DLD1 (cell line): ENCODE measurements around the gene SGMS1.

ENCODE experiments used
- in situ Hi-C: cut with HindIII; loops from 2 replicates; pipeline ENCODE4 v1.10.0; 2017; ENCODE audit warnings: low sequenced_read_pairs

Gene SGMS1

GRCh38 chr10:50613150-50613549 lies 10.6 kb downstream of the SGMS1 start:
- in situ Hi-C loops: no loop called here

GRCh38 chr10:50610368-50610767 lies 13.4 kb downstream of the SGMS1 start:
- in situ Hi-C loops: no loop called here

GRCh38 chr10:50607356-50607925 lies 16.3 kb downstream of the SGMS1 start:
- in situ Hi-C loops: no loop called here

- in situ Hi-C loops: no loop called here
These were observed 17.8 kb downstream of the SGMS1 start for GRCh38 chr10:50605951-50606270.

GRCh38 chr10:50605269-50605950 lies 18.3 kb downstream of the SGMS1 start:
- in situ Hi-C loops: no loop called here

- in situ Hi-C loops: no loop called here
These were observed 18.9 kb downstream of the SGMS1 start for GRCh38 chr10:50604809-50605208.

GRCh38 chr10:50604049-50604640 lies 19.6 kb downstream of the SGMS1 start:
- in situ Hi-C loops: no loop called here

- in situ Hi-C loops: no loop called here
These were observed 20.5 kb downstream of the SGMS1 start for GRCh38 chr10:50603151-50603850.

GRCh38 chr10:50601974-50602373 lies 21.8 kb downstream of the SGMS1 start:
- in situ Hi-C loops: no loop called here

GRCh38 chr10:50600831-50601477 lies 22.8 kb downstream of the SGMS1 start:
- in situ Hi-C loops: no loop called here

GRCh38 chr10:50600286-50600685 lies 23.5 kb downstream of the SGMS1 start:
- in situ Hi-C loops: no loop called here

GRCh38 chr10:50596897-50597296 lies 26.9 kb downstream of the SGMS1 start:
- in situ Hi-C loops: no loop called here

- in situ Hi-C loops: no loop called here
These were observed 27.3 kb downstream of the SGMS1 start for GRCh38 chr10:50596456-50596855.

- in situ Hi-C loops: no loop called here
These were observed 28.0 kb downstream of the SGMS1 start for GRCh38 chr10:50595785-50596184.

- in situ Hi-C loops: no loop called here
These were observed 30.0 kb downstream of the SGMS1 start for GRCh38 chr10:50593523-50594376.

- in situ Hi-C loops: no loop called here
These were observed 30.8 kb downstream of the SGMS1 start for GRCh38 chr10:50592961-50593418.

- in situ Hi-C loops: no loop called here
These were observed 32.8 kb downstream of the SGMS1 start for GRCh38 chr10:50590935-50591334.

- in situ Hi-C loops: no loop called here
These were observed 37.0 kb downstream of the SGMS1 start for GRCh38 chr10:50586740-50587088.

GRCh38 chr10:50585921-50586739 lies 37.6 kb downstream of the SGMS1 start:
- in situ Hi-C loops: no loop called here
